Mononuclear cell (primary cell): ENCODE data around the gene PCDHA6. TPM values are rescaled to one million over a fixed set of nuclear protein-coding genes. Genes with fewer than 3 reads are reported as not detected.
"Not testable (repeated sequence)": the region's sequence is repeated elsewhere in the genome, so short reads cannot be mapped to it uniquely, and the experiment has no call there.

ENCODE experiments used
- H3K27me3 ChIP-seq: 2 replicates; pipeline ENCODE4 v1.6.0; 2011; ENCODE audit warnings: low read length, control low read depth; ENCODE audit not compliant: insufficient read depth
- H3K4me1 ChIP-seq: 2 replicates; pipeline ENCODE4 v1.5.1; 2011; ENCODE audit warnings: mild to moderate bottlenecking, low read length, control low read depth; ENCODE audit not compliant: insufficient read depth
- H3K4me3 ChIP-seq: 2 replicates; pipeline ENCODE4 v1.5.1; 2011; ENCODE audit warnings: mild to moderate bottlenecking, low read length, moderate library complexity
- H3K9me3 ChIP-seq: 2 replicates; pipeline ENCODE4 v1.5.1; 2011; ENCODE audit warnings: low read depth, mild to moderate bottlenecking, control low read depth, low read length
- total RNA-seq: library from RNA; depleted of rRNA; stranded (reverse); fragments of >200 nt; gene quantifications from one replicate; pipeline ENCODE4 v1.2.3, GENCODE V29; 2012

Gene PCDHA6
- total RNA-seq, 1 donor: not detected

- Histone ChIP-seq H3K4me3 (no peak overlapping the region), H3K27me3 (peaks cover 23% of the 10 kb centered on the region), H3K9me3 (peaks cover 5% of the 10 kb centered on the region), H3K4me1 (no peaks in the 10 kb centered on the region)
Observed at GRCh38 chr5:140869555-140869886, 41.8 kb downstream of the PCDHA6 start.

DNA sequence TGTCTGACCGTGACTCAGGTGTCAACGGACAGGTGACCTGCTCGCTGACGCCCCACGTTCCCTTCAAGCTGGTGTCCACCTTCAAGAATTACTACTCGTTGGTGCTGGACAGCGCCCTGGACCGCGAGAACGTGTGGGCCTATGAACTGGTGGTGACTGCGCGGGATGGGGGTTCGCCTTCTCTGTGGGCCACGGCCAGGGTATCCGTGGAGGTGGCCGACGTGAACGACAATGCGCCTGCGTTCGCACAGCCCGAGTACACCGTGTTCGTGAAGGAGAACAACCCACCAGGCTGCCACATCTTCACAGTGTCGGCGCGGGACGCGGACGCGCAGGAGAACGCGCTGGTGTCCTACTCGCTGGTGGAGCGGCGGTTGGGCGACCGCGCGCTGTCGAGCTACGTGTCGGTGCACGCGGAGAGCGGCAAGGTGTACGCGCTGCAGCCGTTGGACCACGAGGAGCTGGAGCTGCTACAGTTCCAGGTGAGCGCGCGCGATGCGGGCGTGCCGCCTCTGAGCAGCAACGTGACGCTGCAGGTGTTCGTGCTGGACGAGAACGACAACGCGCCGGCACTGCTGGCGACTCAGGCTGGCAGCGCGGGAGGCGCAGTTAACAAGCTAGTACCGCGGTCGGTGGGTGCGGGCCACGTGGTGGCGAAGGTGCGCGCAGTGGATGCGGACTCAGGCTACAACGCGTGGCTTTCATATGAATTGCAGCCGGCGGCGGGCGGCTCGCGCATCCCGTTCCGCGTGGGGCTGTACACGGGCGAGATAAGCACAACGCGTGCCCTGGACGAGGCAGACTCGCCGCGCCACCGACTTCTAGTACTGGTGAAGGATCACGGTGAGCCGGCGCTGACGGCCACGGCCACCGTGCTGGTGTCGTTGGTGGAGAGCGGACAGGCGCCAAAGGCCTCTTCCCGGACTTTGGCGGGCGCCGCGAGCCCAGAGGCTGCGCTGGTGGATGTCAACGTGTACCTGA, 42.8 kb downstream of the PCDHA6 start:
- Histone ChIP-seq H3K4me3 (no peak overlapping the region), H3K9me3 (peaks cover 6% of the 10 kb centered on the region), H3K27me3 (peaks cover 29% of the 10 kb centered on the region), H3K4me1 (no peaks in the 10 kb centered on the region)

DNA sequence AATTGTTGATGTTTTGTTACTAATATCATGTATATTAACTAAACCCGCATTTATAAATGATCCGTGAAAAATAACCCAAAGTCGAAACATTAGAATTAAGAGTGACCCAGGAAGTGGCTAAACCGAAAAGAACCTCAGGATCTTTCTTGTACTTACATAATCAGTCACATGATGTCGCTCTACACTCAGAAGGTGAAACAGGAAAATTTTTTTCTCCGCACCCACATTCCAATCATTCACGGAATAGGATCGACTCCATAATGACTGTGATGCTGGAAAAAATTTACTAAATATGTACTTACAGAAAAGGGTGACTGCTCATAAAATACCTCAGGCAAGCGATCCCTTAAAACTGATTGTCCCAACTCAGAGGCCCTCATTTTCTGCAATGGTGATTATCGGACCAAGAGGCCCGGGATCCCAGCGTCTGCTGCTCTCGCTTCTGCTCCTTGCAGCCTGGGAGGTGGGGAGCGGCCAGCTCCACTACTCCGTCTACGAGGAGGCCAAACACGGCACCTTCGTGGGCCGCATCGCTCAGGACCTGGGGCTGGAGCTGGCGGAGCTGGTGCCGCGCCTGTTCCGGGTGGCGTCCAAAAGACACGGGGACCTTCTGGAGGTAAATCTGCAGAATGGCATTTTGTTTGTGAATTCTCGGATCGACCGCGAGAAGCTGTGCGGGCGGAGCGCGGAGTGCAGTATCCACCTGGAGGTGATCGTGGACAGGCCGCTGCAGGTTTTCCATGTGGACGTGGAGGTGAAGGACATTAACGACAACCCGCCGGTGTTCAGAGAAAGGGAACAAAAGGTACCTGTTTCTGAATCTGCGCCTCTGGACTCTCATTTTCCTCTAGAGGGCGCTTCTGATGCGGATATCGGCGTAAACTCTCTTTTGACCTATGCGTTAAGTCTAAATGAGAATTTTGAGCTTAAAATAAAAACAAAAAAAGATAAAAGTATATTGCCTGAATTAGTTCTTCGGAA, 47.6 kb downstream of the PCDHA6 start, which contains the start of gene PCDHA12:
Gene PCDHA12, plus strand, starts transcription at position 224 of the 981 bp plus-strand sequence. Its CDS starts 165 bp downstream, at position 389.
- Histone ChIP-seq H3K27me3 (peaks cover 43% of the 10 kb centered on the region), H3K4me1 (no peaks in the 10 kb centered on the region), H3K9me3 (peaks cover 6% of the 10 kb centered on the region), H3K4me3 (no peak within 1 kb of the TSS)

- peaks cover 50% of the 10 kb centered on the region for H3K27me3 ChIP-seq
- not testable (repeated sequence) for H3K4me3 ChIP-seq, H3K9me3 ChIP-seq, H3K4me1 ChIP-seq
Observed at GRCh38 chr5:140876541-140877261, 48.9 kb downstream of the PCDHA6 start.

DNA sequence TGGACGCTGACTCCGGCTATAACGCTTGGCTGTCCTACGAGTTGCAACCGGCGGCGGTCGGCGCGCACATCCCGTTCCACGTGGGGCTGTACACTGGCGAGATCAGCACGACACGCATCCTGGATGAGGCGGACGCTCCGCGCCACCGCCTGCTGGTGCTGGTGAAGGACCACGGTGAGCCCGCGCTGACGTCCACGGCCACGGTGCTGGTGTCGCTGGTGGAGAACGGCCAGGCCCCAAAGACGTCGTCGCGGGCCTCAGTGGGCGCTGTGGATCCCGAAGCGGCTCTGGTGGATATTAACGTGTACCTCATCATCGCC, 49.5 kb downstream of the PCDHA6 start:
- H3K4me3 ChIP-seq: no peak overlapping the region
- no peaks in the 10 kb centered on the region for H3K4me1 ChIP-seq
- peaks cover 6% of the 10 kb centered on the region for H3K9me3 ChIP-seq
- H3K27me3 ChIP-seq: peaks cover 55% of the 10 kb centered on the region

Other genes with a start within 250 kb of the PCDHA6 start
- gene CD14, start 194.8 kb upstream of the PCDHA6 start, total RNA-seq: 138 TPM
- 13.7 TPM for gene TMCO6, start 188.5 kb upstream of the PCDHA6 start, total RNA-seq
- 43.2 TPM for gene NDUFA2, start 180.3 kb upstream of the PCDHA6 start, total RNA-seq
- 180 TPM for gene IK, start 180.1 kb upstream of the PCDHA6 start, total RNA-seq
- 11.8 TPM for gene WDR55, start 163.1 kb upstream of the PCDHA6 start, total RNA-seq
- 0.31 TPM for gene DND1, start 154.4 kb upstream of the PCDHA6 start, total RNA-seq
- gene HARS1, start 136.6 kb upstream of the PCDHA6 start, total RNA-seq: 26.0 TPM
- 31.8 TPM for gene HARS2, start 136.5 kb upstream of the PCDHA6 start, total RNA-seq
- gene ZMAT2, start 127.5 kb upstream of the PCDHA6 start, total RNA-seq: 34.2 TPM
- not detected for gene PCDHA1, start 41.8 kb upstream of the PCDHA6 start, total RNA-seq
- gene PCDHA2, start 33.1 kb upstream of the PCDHA6 start, total RNA-seq: not detected
- gene PCDHA3, start 26.9 kb upstream of the PCDHA6 start, total RNA-seq: not detected
- not detected for gene PCDHA4, start 20.9 kb upstream of the PCDHA6 start, total RNA-seq
- under 0.01 TPM for gene PCDHA5, start 6.3 kb upstream of the PCDHA6 start, total RNA-seq
- not detected for gene PCDHA7, start 6.3 kb downstream of the PCDHA6 start, total RNA-seq
- not detected for gene PCDHA8, start 13.2 kb downstream of the PCDHA6 start, total RNA-seq
- not detected for gene PCDHA9, start 20.4 kb downstream of the PCDHA6 start, total RNA-seq
- not detected for gene PCDHA10, start 27.9 kb downstream of the PCDHA6 start, total RNA-seq
- 0.10 TPM for gene PCDHA11, start 41.0 kb downstream of the PCDHA6 start, total RNA-seq
- gene PCDHA12, start 47.3 kb downstream of the PCDHA6 start, total RNA-seq: not detected
- not detected for gene PCDHA13, start 54.2 kb downstream of the PCDHA6 start, total RNA-seq
- gene PCDHAC1, start 98.3 kb downstream of the PCDHA6 start, total RNA-seq: not detected
- not detected for gene PCDHAC2, start 138.5 kb downstream of the PCDHA6 start, total RNA-seq
- gene PCDHB1, start 223.4 kb downstream of the PCDHA6 start, total RNA-seq: under 0.01 TPM